Activated CD4-positive, alpha-beta T cell treated with anti-CD3 and anti-CD28 coated beads for 36 hours (primary cell): ENCODE measurements around the gene DOK7. TPM values are rescaled to one million over a fixed set of nuclear protein-coding genes. Genes with fewer than 3 reads are reported as not detected.
"Not testable (repeated sequence)": the region's sequence is repeated elsewhere in the genome, so short reads cannot be mapped to it uniquely, and the experiment has no call there.

ENCODE experiments used
- ATAC-seq: fragments of 200-7000 bp; cut with Tn5 transposase; one replicate; pipeline ENCODE4 v1.10.0; 2021; ENCODE audit warnings: mild to moderate bottlenecking, moderate library complexity
- CTCF ChIA-PET: fragments of 350-600 bp; sonication (Branson Sonifier 250); formaldehyde crosslinking; loops from one replicate; lab custom pipeline; 2021; ENCODE audit warnings: antibody characterized with exemption; lab: Charles Lee
- POLR2A ChIA-PET: fragments of 350-600 bp; sonication (Branson Sonifier 250); formaldehyde crosslinking; loops from one replicate; lab custom pipeline; 2021; ENCODE audit warnings: antibody characterized with exemption, inconsistent platforms; lab: Charles Lee
- DNase-seq: peaks from one replicate; pipeline ENCODE4 v3.0.0-alpha.2; 2020
- H3K27ac Mint-ChIP-seq: one replicate; pipeline ENCODE4 v1.8.0; 2021; ENCODE audit warnings: mixed read lengths
- H3K27me3 Mint-ChIP-seq: one replicate; pipeline ENCODE4 v1.8.0; 2021; ENCODE audit warnings: mixed read lengths
- H3K36me3 Mint-ChIP-seq: one replicate; pipeline ENCODE4 v1.8.0; 2021; ENCODE audit warnings: low read depth, mixed read lengths
- H3K4me1 Mint-ChIP-seq: one replicate; pipeline ENCODE4 v1.8.0; 2021; ENCODE audit warnings: mixed read lengths
- H3K4me3 Mint-ChIP-seq: one replicate; pipeline ENCODE4 v1.8.0; 2021; ENCODE audit warnings: mild to moderate bottlenecking, moderate library complexity, mixed read lengths
- H3K9me3 Mint-ChIP-seq: one replicate; pipeline ENCODE4 v1.8.0; 2021; ENCODE audit warnings: low read depth, mixed read lengths
- intact Hi-C, 2 experiments: fragments of 100-400 bp; cut with DNase I in 1 of 2; cut with micrococcal nuclease in 1 of 2; formaldehyde crosslinking; loops; one replicate each; pipeline versions ENCODE4 v1.14.2 to v1.15.1; 2022 to 2024; cut with DNase I, micrococcal nuclease
- total RNA-seq, 2 experiments: library from RNA; stranded (reverse); gene quantifications; one replicate each; pipeline ENCODE4 v1.2.3, GENCODE V29; 2021

The DOK7 gene
- total RNA-seq, 2 experiments from 2014 or later: not detected

GRCh38 chr4:3531318-3531878 is 68.3 kb downstream of the DOK7 start:
- intact Hi-C loops: loop anchor here (5.0 to 10.0 kb wide), 3 partner anchors 423 to 997 kb away; partner anchors contain the start of gene FAM193A (in 1 of the 2)
- Mint-ChIP-seq H3K4me3 (peak overlapping the region; percentile 100), H3K27me3 (no peaks in the 10 kb centered on the region), H3K4me1 (peaks cover 20% of the 10 kb centered on the region), H3K27ac (peak overlapping the region; percentile 30), H3K36me3 (peaks cover 8% of the 10 kb centered on the region), H3K9me3 (no peaks in the 10 kb centered on the region)
- ATAC-seq: no peak
- ChIA-PET POLR2A (no interaction called here), CTCF (no interaction called here)
- DNase-seq: no peak

- peak; percentile 92 for DNase-seq
- Mint-ChIP-seq H3K4me3 (peak within 1 kb of the TSS; percentile 100), H3K27me3 (no peaks in the 10 kb centered on the region), H3K27ac (peak within 1 kb of the TSS; percentile 97), H3K4me1 (peaks cover 20% of the 10 kb centered on the region), H3K36me3 (peaks cover 8% of the 10 kb centered on the region), H3K9me3 (no peaks in the 10 kb centered on the region)
- CTCF ChIA-PET: no interaction called here
- POLR2A ChIA-PET: no interaction called here
- ATAC-seq: peak; percentile 94
- intact Hi-C loops: loop anchor here (1.0 to 10.0 kb wide), 7 partner anchors 240 to 1951 kb away; partner anchors contain the start of gene FAM193A (in 1 of the 2)
Measured at GRCh38 chr4:3531879-3532750, 69.0 kb downstream of the DOK7 start, which contains the start of gene LRPAP1. Gene LRPAP1 (minus strand): TSS chr4:3532422. CDS start chr4:3532412, 10 bp downstream.

GRCh38 chr4:3532751-3533422 is 69.8 kb downstream of the DOK7 start:
- intact Hi-C loops: loop anchor here (1.0 to 10.0 kb wide), 7 partner anchors 241 to 1952 kb away; partner anchors contain the start of gene FAM193A (in 1 of the 2)
- no peak overlapping the region for H3K27ac Mint-ChIP-seq
- no peaks in the 10 kb centered on the region for H3K9me3 Mint-ChIP-seq
- DNase-seq: no peak
- POLR2A ChIA-PET: interaction anchor here (0.5 kb wide), 1 partner anchor 52 kb away, joined by 7 read pairs; no protein-coding TSS in a partner anchor
- H3K4me3 Mint-ChIP-seq: peak overlapping the region; percentile 100
- H3K27me3 Mint-ChIP-seq: no peaks in the 10 kb centered on the region
- CTCF ChIA-PET: interaction anchor here (0.7 kb wide), 1 partner anchor 187 kb away, joined by 4 read pairs; no protein-coding TSS in a partner anchor
- ATAC-seq: no peak
- H3K4me1 Mint-ChIP-seq: peaks cover 20% of the 10 kb centered on the region
- peaks cover 8% of the 10 kb centered on the region for H3K36me3 Mint-ChIP-seq

GRCh38 chr4:3533423-3533820 is 70.3 kb downstream of the DOK7 start:
- POLR2A ChIA-PET: interaction anchor here (0.5 kb wide), 1 partner anchor 53 kb away, joined by 7 read pairs; no protein-coding TSS in a partner anchor
- CTCF ChIA-PET: interaction anchor here (0.7 kb wide), 1 partner anchor 187 kb away, joined by 4 read pairs; no protein-coding TSS in a partner anchor
- Mint-ChIP-seq H3K4me3 (no peak overlapping the region), H3K27me3 (no peaks in the 10 kb centered on the region), H3K9me3 (no peaks in the 10 kb centered on the region), H3K36me3 (peaks cover 8% of the 10 kb centered on the region), H3K4me1 (peaks cover 20% of the 10 kb centered on the region), H3K27ac (no peak overlapping the region)
- DNase-seq (no peak), ATAC-seq (no peak)
- intact Hi-C loops: loop anchor here (2.0 to 10.0 kb wide), 4 partner anchors 421 to 1953 kb away; partner anchors contain the start of gene FAM193A (in 1 of the 2)

- POLR2A ChIA-PET, ATAC-seq, H3K27ac Mint-ChIP-seq, H3K36me3 Mint-ChIP-seq, H3K27me3 Mint-ChIP-seq, H3K9me3 Mint-ChIP-seq, H3K4me1 Mint-ChIP-seq, H3K4me3 Mint-ChIP-seq, DNase-seq, CTCF ChIA-PET: not testable (repeated sequence)
- intact Hi-C loops: loop anchor here (10.0 kb wide), 2 partner anchors 419 to 1001 kb away; partner anchors contain the start of gene FAM193A (in 1 of the 2)
Measured at GRCh38 chr4:3535812-3536211, 72.7 kb downstream of the DOK7 start.

- DNase-seq, POLR2A ChIA-PET, H3K9me3 Mint-ChIP-seq, CTCF ChIA-PET, H3K27ac Mint-ChIP-seq, H3K27me3 Mint-ChIP-seq, H3K4me3 Mint-ChIP-seq, H3K4me1 Mint-ChIP-seq, ATAC-seq, H3K36me3 Mint-ChIP-seq: not testable (repeated sequence)
- intact Hi-C loops: loop anchor here (10.0 kb wide), 2 partner anchors 416 to 1004 kb away; partner anchors contain the start of gene FAM193A (in 1 of the 2)
Measured at GRCh38 chr4:3538906-3539305, 75.8 kb downstream of the DOK7 start.

GRCh38 chr4:3543415-3543814 is 80.3 kb downstream of the DOK7 start:
- DNase-seq, CTCF ChIA-PET, POLR2A ChIA-PET, intact Hi-C loops, H3K36me3 Mint-ChIP-seq, H3K9me3 Mint-ChIP-seq, H3K4me3 Mint-ChIP-seq, H3K27me3 Mint-ChIP-seq, H3K4me1 Mint-ChIP-seq, H3K27ac Mint-ChIP-seq, ATAC-seq: not testable (repeated sequence)

Other genes with a start within 250 kb of the DOK7 start
- under 1 TPM; 0.46 to 0.69 TPM for gene MSANTD1, start 214.1 kb upstream of the DOK7 start, total RNA-seq
- 1 to 10 TPM; 8.0 to 9.4 TPM for gene RGS12, start 170.3 kb upstream of the DOK7 start, total RNA-seq
- not detected for gene HGFAC, start 21.3 kb upstream of the DOK7 start, total RNA-seq
- gene LRPAP1, start 69.1 kb downstream of the DOK7 start, total RNA-seq: 10 to 100 TPM; 50.8 to 53.4 TPM